ENCODE results near the gene SERTAD3. TPM values are rescaled to one million over a fixed set of nuclear protein-coding genes. Genes with fewer than 3 reads are reported as not detected.
"Not testable (repeated sequence)": the region's sequence is repeated elsewhere in the genome, so short reads cannot be mapped to it uniquely, and the experiment has no call there.

SERTAD3 gene
- total RNA-seq, 3 donors from 2014 or later: 6.4 to 9.5 (median 6.8) TPM

DNA sequence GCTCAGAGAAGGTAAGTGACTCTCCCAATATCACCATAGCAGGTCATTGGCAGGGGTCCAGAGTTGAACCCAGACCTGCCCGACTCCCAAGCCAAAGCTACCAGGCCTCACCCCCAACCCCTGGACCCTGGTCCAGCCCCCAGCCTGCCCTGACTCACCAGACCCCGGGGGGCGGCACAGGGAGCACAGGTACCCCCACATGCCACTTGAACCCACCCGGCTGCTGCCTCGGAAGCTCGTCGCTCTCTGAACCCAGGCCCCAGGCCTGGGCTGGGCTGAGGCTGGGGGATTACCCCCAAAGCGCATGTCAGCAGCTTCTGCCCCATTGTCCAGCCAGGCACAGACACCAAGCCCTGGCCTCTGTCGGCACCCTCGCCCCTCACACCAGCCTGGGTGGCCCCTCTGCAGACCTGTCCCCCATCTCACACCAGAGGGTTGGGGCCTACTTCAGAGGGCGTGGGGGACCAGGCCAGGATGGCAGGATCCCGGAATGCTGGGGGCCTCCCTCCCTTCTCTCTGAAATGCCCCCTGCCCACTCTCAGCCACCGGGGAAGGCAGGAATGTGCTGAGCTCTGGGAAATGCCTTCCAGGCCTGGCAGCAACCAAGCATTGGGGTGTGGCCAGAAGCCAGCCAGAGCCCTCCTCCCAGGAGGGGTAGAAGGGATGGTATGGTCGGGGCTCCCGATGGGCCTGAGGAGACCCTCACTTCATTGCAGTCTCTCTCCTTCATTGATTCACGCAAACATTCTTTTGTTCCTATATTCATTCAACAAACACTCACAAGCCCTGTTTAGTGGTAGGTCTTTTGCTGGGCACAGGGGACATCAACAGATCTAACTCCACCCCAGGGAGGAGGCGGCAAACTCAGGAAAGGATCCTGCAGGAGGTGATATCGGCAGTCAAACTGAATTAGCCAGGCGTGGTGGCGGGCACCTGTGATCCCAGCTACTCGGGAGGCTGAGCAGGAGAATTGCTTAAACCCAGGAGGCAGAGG, 29.3 kb downstream of the SERTAD3 start:
- Mint-ChIP-seq H3K4me3 (no peak overlapping the region), H3K9me3 (no peaks in the 10 kb centered on the region), H3K4me1 (ENCODE audit: low read depth) (peaks cover 8% of the 10 kb centered on the region), H3K36me3 (ENCODE audit: insufficient read depth) (no peaks in the 10 kb centered on the region), H3K27me3 (ENCODE audit: low read depth) (no peaks in the 10 kb centered on the region)
- no peak for ATAC-seq
- DNase-seq: no peak

DNA sequence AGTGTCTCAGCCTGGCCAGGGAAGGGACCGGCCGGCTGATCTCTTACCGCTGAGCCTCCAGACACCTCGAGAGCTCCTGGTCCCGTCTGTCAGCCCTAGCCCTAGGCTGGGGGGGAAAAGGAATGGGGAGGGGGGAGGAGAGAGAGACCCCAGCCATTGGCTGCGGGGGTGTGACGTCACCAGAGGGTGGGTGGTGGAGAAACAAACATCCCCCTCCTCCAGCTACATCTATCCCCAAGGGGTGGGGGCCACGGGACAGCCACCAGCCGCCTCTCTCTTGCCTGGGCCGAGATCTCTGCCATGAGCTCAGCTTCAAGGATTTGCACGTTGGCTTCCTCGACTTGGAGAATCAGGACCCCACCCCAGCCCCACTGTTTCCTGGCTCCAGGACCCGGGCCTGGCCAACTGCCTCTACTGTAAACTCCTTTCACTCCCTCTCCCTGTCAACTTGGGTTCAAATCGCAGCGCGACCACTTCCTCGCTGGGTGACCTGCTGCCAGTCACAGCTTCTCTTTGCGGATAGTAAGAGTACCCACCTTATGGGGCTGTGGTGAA, 30.8 kb downstream of the SERTAD3 start, which contains the start of gene PRX:
Gene PRX, minus strand, starts transcription at position 88 of the 555 bp plus-strand sequence. CDS start 5,446 bp downstream, outside the sequence.
- Mint-ChIP-seq H3K9me3 (no peaks in the 10 kb centered on the region), H3K36me3 (ENCODE audit: insufficient read depth) (no peaks in the 10 kb centered on the region), H3K4me1 (ENCODE audit: low read depth) (peaks cover 8% of the 10 kb centered on the region), H3K4me3 (no peak within 1 kb of the TSS), H3K27me3 (ENCODE audit: low read depth) (no peaks in the 10 kb centered on the region)
- no peak for DNase-seq
- no peak for ATAC-seq

DNA sequence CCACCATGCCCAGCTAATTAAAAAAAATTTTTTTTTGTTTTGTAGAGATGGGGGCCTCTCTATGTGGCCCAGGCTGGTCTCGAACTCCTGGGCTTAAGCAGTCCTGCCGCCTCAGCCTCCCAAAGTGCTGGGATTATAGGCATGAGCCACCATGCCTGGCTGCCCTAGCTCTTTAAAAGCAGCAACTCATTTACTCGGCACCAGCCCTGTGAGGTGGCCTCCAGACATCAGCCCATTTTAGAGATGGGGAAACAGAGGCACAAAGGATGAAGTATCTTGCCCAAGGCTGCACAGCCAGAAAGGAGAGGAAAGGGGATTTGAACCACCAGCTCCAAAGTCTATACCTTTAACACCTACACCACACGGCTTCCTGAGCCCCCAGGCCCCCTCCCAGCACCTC, 31.3 kb downstream of the SERTAD3 start:
- Mint-ChIP-seq H3K4me3 (no peak overlapping the region), H3K36me3 (ENCODE audit: insufficient read depth) (no peaks in the 10 kb centered on the region), H3K4me1 (ENCODE audit: low read depth) (peaks cover 11% of the 10 kb centered on the region), H3K9me3 (no peaks in the 10 kb centered on the region), H3K27me3 (ENCODE audit: low read depth) (no peaks in the 10 kb centered on the region)
- no peak for ATAC-seq
- DNase-seq: no peak

DNA sequence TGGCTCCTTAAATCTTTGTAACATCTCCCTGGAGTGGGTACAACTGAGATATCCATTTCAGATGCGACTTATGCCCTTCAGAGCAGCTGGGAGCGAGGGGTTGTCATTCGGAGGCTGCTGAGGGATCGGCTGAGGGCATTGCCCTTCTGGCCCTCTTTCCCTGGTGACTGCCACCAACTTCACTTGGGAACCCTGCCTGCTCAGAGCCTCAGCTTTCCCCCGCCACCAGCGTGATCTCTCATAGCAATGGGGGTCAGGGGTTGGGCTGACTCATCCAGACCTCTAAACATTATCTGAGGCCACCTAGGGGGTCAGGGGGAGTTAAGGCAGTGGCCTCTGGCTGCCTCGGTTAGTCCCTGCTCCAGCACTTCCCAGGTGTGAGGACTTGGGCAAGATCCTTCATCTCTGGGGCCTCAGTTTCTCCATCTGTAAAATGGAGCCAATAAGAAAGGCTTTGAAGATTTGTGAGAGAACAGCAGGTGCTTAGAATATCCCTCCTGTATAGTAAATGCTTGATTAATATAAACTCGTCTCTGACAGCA, 32.1 kb downstream of the SERTAD3 start:
- no peaks in the 10 kb centered on the region for H3K36me3 Mint-ChIP-seq (ENCODE audit: insufficient read depth)
- H3K4me3 Mint-ChIP-seq: no peak overlapping the region
- no peaks in the 10 kb centered on the region for H3K9me3 Mint-ChIP-seq
- peaks cover 12% of the 10 kb centered on the region for H3K4me1 Mint-ChIP-seq (ENCODE audit: low read depth)
- ATAC-seq (no peak), DNase-seq (no peak)
- H3K27me3 Mint-ChIP-seq (ENCODE audit: low read depth): no peaks in the 10 kb centered on the region

DNA sequence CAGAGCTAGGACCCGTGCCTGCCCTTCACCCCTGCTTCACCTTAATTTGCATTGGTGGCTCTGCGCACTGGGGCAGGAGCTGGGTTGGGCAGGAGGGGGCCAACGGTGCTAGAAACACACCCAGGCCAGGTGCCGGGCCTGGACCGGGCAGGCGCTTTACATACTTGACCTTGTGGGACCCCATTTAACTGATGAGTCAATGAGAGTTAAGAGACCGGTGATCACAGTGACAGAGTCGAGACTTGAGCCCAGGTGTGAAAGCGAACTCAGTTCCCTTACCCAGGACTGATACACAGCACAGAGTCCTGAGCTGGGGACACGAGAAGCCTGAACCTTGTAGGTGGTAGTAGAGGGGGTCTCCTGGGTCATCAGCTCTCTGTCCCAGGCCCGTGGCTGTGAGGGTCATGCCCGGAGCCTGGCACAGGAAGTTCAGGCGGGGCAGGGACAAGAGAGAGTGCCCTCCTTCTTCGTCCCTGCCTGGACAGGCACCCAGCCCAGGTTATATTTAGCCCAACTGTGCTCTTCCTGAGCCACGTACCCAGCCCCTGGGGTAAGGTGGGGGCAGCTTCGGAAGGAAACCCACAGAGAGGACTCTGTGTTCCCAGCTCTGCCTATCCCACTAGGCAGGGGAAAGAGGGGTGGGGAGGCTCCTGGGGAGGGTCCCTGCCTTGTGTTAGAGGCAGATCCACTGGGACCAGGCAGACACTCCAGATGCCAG, 32.9 kb downstream of the SERTAD3 start:
- H3K4me1 Mint-ChIP-seq (ENCODE audit: low read depth): peaks cover 9% of the 10 kb centered on the region
- H3K36me3 Mint-ChIP-seq (ENCODE audit: insufficient read depth): no peaks in the 10 kb centered on the region
- ATAC-seq (no peak), DNase-seq (no peak)
- no peaks in the 10 kb centered on the region for H3K27me3 Mint-ChIP-seq (ENCODE audit: low read depth)
- no peaks in the 10 kb centered on the region for H3K9me3 Mint-ChIP-seq
- no peak overlapping the region for H3K4me3 Mint-ChIP-seq

DNA sequence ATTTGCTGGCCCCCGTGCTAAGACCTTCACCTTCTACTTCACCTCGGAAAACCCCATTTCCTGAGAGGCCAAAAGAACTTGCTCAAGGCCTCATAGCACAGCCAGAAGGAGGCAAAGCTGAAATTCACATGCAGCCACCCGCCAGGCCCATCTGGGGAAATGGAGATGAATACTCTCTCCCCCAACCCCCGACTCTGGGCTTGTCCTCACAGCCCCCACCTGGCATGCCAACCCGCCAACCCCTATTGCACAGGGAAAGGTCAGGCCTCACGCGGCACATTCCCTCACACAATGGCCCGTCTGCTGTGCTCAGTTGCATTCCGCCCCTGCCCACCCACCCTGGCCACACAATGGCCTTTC, 34.1 kb downstream of the SERTAD3 start:
- Mint-ChIP-seq H3K4me3 (no peak overlapping the region), H3K27me3 (ENCODE audit: low read depth) (no peaks in the 10 kb centered on the region), H3K9me3 (no peaks in the 10 kb centered on the region), H3K4me1 (ENCODE audit: low read depth) (peaks cover 9% of the 10 kb centered on the region), H3K36me3 (ENCODE audit: insufficient read depth) (no peaks in the 10 kb centered on the region)
- ATAC-seq: no peak
- DNase-seq: no peak

DNA sequence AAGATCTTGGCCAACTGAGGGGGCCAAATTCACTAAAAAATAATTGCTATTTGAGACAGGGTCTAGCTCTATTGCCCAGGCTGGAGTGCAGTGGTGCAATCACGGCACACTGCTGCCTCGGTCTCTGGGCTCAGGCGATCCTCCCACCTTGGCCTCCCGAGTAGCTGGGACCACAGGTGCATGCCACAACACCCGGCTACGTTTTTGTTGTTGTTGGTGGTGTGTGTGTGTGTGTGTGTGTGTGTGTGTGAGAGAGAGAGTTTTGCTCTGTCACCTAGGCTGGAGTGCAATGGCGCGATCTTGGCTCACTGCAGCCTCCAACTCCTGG, 35.6 kb downstream of the SERTAD3 start:
- H3K27me3 Mint-ChIP-seq (ENCODE audit: low read depth); H3K4me3 Mint-ChIP-seq; H3K9me3 Mint-ChIP-seq; H3K36me3 Mint-ChIP-seq (ENCODE audit: insufficient read depth); DNase-seq; ATAC-seq: not testable (repeated sequence)
- H3K4me1 Mint-ChIP-seq (ENCODE audit: low read depth): peaks cover 11% of the 10 kb centered on the region

DNA sequence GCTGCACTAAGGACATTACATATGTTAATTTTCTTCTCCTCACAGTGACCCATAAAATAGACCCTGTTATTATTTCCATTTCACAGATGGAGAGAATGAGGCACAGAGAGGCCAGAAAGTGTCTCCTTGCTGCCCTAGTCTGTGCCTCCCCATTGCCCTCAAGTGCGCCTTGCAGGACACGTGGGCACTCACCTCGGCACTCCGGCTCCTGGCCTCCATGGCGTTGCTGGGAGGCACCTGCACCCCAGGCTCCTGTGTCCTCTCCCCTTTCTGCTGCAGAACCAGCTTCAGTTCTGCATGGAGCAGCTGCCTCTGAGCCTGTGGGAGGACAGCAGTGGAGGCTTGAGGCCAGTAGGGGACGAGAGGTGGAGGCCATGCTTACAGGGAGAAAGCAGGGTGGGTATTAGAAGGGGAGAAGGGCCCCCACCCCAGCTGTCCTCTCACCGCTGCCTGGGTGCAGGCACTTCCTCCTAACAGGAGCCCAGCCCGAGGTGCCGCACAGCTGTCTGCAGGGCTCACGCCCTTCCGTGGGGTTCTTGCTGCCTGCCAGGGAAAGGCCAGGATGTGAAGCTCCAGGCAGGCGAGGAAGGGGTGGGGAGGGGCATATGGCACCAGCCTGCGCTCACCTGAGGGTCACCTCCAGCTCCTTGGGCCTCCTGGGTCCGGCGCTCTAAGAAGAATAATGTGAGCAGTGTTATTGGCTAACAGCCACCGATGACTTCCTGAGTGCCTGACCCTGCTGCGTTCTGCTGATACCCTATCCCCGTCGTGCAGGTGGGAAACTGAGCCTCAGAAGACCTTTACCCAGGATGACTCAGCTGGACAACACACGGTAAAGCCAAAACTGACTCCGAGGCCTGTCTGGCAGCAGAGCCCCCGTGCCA, 36.2 kb downstream of the SERTAD3 start:
- Mint-ChIP-seq H3K4me3 (no peak overlapping the region), H3K9me3 (no peaks in the 10 kb centered on the region), H3K4me1 (ENCODE audit: low read depth) (peaks cover 15% of the 10 kb centered on the region), H3K27me3 (ENCODE audit: low read depth) (no peaks in the 10 kb centered on the region), H3K36me3 (ENCODE audit: insufficient read depth) (no peaks in the 10 kb centered on the region)
- DNase-seq (no peak), ATAC-seq (no peak)

DNA sequence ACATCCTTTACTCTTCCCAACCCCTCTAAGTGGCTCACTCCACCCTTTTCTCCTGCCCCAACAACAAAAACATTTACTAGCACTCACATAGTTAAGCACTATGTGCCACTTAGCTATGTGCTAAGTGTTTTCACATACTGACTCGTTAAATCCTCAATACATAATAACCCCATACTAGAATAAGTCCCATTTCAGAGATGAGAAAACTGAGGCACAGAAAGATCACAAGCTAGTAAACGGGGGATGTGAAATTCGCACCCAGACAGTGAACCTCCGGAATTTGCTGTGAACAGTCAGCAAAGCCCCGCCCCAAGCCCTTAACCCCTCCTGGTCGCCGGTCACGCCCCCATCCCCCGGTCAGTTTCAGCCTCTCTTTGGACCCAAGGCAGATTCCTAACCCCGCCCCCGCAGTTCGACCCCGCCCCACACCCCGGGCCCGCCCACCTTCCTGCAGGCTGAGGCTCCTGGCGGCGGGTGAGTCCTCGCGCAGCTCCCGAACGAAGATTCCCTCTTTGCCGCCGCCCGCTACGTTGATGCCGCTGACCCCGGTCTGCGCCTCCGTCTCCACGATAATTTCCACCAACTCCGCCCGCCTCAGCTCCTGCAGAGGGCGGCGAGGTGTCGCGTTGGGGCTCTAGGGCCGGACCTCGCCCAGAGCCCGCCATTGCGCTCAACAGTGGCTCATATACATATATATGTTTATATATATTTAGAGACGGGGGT, 40.7 kb downstream of the SERTAD3 start:
- Mint-ChIP-seq H3K27me3 (ENCODE audit: low read depth) (no peaks in the 10 kb centered on the region), H3K36me3 (ENCODE audit: insufficient read depth) (no peaks in the 10 kb centered on the region), H3K9me3 (no peaks in the 10 kb centered on the region), H3K4me3 (peak overlapping the region; percentile 87), H3K4me1 (ENCODE audit: low read depth) (peaks cover 22% of the 10 kb centered on the region)
- peak; percentile 53 to 61 for ATAC-seq
- DNase-seq: peak; percentile 64

DNA sequence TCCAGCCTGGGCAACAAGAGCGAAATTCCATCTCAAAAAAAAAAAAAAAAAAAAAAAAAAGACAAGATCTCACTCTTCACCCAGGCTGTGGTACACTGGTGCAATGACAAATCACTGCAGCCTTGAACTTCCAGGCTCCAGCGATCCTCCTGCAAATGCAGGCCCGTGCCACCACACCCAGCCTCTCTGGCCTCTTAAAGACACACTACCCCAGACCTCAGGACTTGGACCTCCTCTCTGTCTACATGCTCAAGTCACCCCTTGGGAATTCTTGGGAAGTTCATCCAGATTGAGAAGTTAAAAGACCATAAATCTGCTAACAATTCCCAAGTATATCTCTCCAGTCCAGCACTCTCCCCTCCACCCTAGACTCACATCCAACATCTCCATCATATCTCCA, 43.6 kb downstream of the SERTAD3 start:
- Mint-ChIP-seq H3K27me3 (ENCODE audit: low read depth) (no peaks in the 10 kb centered on the region), H3K36me3 (ENCODE audit: insufficient read depth) (no peaks in the 10 kb centered on the region), H3K9me3 (no peaks in the 10 kb centered on the region), H3K4me1 (ENCODE audit: low read depth) (peaks cover 13% of the 10 kb centered on the region), H3K4me3 (no peak overlapping the region)
- ATAC-seq (no peak), DNase-seq (no peak)

DNA sequence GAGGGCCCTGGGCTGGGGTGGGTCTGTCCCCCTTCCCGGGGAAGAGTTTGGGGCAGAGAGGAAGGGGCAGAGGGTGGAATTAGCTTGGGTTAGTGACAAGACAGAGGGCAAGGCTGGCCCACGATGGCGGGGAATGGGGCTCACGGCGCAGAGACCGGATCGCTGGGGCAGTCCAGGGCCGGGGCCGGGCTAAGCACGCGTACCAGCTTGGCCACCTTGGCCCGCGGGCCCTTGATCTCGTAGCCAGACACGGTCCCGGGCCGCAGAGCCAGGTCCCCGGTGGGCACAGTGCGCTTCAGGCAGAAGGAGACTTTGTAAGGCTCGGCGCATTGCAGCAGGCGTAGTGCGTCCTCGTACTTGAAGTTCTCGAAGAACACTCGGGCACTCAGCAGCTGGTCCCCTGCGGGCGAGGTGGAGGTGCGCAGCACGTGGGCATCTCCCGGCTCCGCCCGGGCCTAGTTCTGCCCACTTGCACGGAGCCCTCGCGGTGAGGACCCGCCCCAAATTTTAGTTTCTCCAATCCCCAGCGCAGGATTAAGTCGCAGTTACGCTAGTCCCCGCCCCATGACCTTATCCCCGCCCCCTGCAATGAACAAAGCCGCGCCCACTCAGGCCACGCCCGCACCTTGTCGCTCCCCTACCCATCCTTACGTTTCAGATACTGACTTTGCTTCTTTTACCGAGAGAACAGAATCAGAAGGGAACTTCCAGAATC, 45.6 kb downstream of the SERTAD3 start:
- Mint-ChIP-seq H3K36me3 (ENCODE audit: insufficient read depth) (no peaks in the 10 kb centered on the region), H3K4me3 (peak overlapping the region; percentile 37), H3K27me3 (ENCODE audit: low read depth) (no peaks in the 10 kb centered on the region), H3K9me3 (no peaks in the 10 kb centered on the region), H3K4me1 (ENCODE audit: low read depth) (peaks cover 11% of the 10 kb centered on the region)
- ATAC-seq (peak; percentile 83 to 84), DNase-seq (peak; percentile 53)

DNA sequence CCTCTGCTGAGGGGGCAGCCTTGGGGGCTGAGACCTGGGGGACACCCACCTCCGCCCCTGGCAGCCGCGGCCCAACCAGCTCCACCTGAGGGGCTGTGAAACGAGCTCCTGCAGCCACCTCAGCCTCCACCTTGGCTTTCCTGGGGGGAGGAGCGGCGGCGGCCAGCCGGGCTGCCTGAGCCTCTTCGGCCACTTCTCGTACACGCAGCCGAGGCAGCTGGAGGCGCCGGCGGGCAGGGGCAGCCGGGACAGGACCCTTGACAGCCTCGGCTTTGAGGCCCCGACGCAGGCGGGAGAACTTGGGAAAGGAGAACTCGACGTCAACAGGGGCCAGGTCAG, 46.6 kb downstream of the SERTAD3 start:
- H3K9me3 Mint-ChIP-seq: no peaks in the 10 kb centered on the region
- H3K4me3 Mint-ChIP-seq: no peak overlapping the region
- ATAC-seq: no peak
- no peaks in the 10 kb centered on the region for H3K36me3 Mint-ChIP-seq (ENCODE audit: insufficient read depth)
- H3K27me3 Mint-ChIP-seq (ENCODE audit: low read depth): no peaks in the 10 kb centered on the region
- DNase-seq: no peak
- peaks cover 5% of the 10 kb centered on the region for H3K4me1 Mint-ChIP-seq (ENCODE audit: low read depth)

All from activated T-cell treated with anti-CD3 and anti-CD28 coated beads, Interleukin-2, amount 50 U/mL, for 4 hours (primary cell).